ENCODE results near the gene PGAP6. TPM values are rescaled to one million over a fixed set of nuclear protein-coding genes. Genes with fewer than 3 reads are reported as not detected.

Gene PGAP6
- total and polyA plus RNA-seq, 2 of the 4 experiments (the other 2 are of a cell fraction): 49.1 to 124 TPM

- H3K27ac ChIP-seq (ENCODE audit: insufficient read depth, low read length): no peak overlapping the region
- no peak for TF ChIP-seq ELK1 (IDR thresholded peaks at IDR 0.05; ENCODE audit: borderline replicate concordance, low read depth, low read length)
- no peak for TF ChIP-seq CHD1 (IDR thresholded peaks at IDR 0.05; ENCODE audit: low read depth, low read length)
- TF ChIP-seq RAD21 (IDR thresholded peaks at IDR 0.05; ENCODE audit: low read length): no peak
- no peak for TF ChIP-seq NFE2L2 (IDR thresholded peaks at IDR 0.05; ENCODE audit: low read depth, low read length)
- no peak for TF ChIP-seq CTCF (conservative IDR thresholded peaks at IDR 0.05; ENCODE audit: low read depth, low read length)
- TF ChIP-seq RFX5 (IDR thresholded peaks at IDR 0.05; ENCODE audit: low read depth, low read length): no peak
- no peak for TF ChIP-seq BHLHE40 (IDR thresholded peaks at IDR 0.05; ENCODE audit: low read depth, low read length)
- TF ChIP-seq POLR2A (IDR thresholded peaks at IDR 0.05; ENCODE audit: low read depth, low read length): no peak
- in situ Hi-C loops (cut with MboI; ENCODE audit: low sequenced_read_pairs): no loop called here
- H2BK5ac ChIP-seq (ENCODE audit: low read depth, low read length, poor library complexity, severe bottlenecking): no peak overlapping the region
- no peak overlapping the region for H3K18ac ChIP-seq (ENCODE audit: low read depth, low read length)
- dilution Hi-C loops (cut with HindIII; ENCODE audit: low sequenced_read_pairs, unreplicated experiment): no loop called here
- no peak overlapping the region for H3K23ac ChIP-seq (ENCODE audit: low read depth, low read length)
- H2AK9ac ChIP-seq (replicated peaks; ENCODE audit: low read depth, low read length, poor library complexity): no peak overlapping the region
- H3K36me3 ChIP-seq (ENCODE audit: control insufficient read depth, insufficient read depth, low read length): peaks cover 4% of the 10 kb centered on the region
- no peak overlapping the region for H3K56ac ChIP-seq (ENCODE audit: extremely low read depth, insufficient read depth, low read length)
- H3K14ac ChIP-seq (replicated peaks; ENCODE audit: low read depth, low read length): no peak overlapping the region
- CTCF ChIA-PET: no interaction called here
- intact Hi-C loops (cut with micrococcal nuclease): no loop called here
- no peak overlapping the region for H2BK20ac ChIP-seq (ENCODE audit: low read depth, low read length)
- H3K9me3 ChIP-seq (ENCODE audit: control insufficient read depth, insufficient read depth, low read length): no peaks in the 10 kb centered on the region
- DNase-seq: no peak
- no peak overlapping the region for H3K4me3 ChIP-seq (ENCODE audit: insufficient read depth, low read depth, low read length)
- WGBS, 2 experiments (ENCODE audit: extremely low coverage in 2 of 2, insufficient read length in 1 of 2): 86% methylated on average over 17 of the region's 17 CpGs; no CpG with 5 or more reads in 1 of the 2 experiments
- peaks cover 85% of the 10 kb centered on the region for H4K20me1 ChIP-seq (ENCODE audit: insufficient read depth, low read length)
- peaks cover 33 to 73% of the 10 kb centered on the region in 2 experiments for H3K79me1 ChIP-seq (ENCODE audit: low read depth in 1 of 2, low read length in 2 of 2)
- POLR2A ChIA-PET (ENCODE audit: unreplicated experiment): no interaction called here
- no peak overlapping the region for H4K5ac ChIP-seq (ENCODE audit: low read depth, low read length)
- H3K4me1 ChIP-seq (ENCODE audit: control insufficient read depth, insufficient read depth, low read length): peaks cover 9% of the 10 kb centered on the region
- H4K91ac ChIP-seq (ENCODE audit: insufficient read depth, low read depth, low read length): no peak overlapping the region
- H2BK120ac ChIP-seq (ENCODE audit: low read depth, low read length): no peak overlapping the region
- H2BK15ac ChIP-seq (ENCODE audit: low read depth, low read length): no peak overlapping the region
- H3K27me3 ChIP-seq (ENCODE audit: control insufficient read depth, insufficient read depth, low read length): no peaks in the 10 kb centered on the region
- no peak overlapping the region for H3K9ac ChIP-seq (ENCODE audit: low read depth, low read length)
- no peak overlapping the region for H2AK5ac ChIP-seq (ENCODE audit: low read depth, low read length)
- H3K4ac ChIP-seq (ENCODE audit: low read depth, low read length): no peak overlapping the region
- H2AFZ ChIP-seq (replicated peaks; ENCODE audit: low read length, poor library complexity): no peak overlapping the region
- peaks cover 26% of the 10 kb centered on the region for H3K9me1 ChIP-seq (ENCODE audit: insufficient read depth, low read length)
- no TSS peak for BruUV-seq (replicated peaks)
- H3K4me2 ChIP-seq (ENCODE audit: low read depth, low read length): no peak overlapping the region
- ATAC-seq (ENCODE audit: low read depth): no peak
- no peak overlapping the region for H4K8ac ChIP-seq (ENCODE audit: low read depth in 2 of 2, low read length in 2 of 2)
Measured at GRCh38 chr16:324201-324450, 57.7 kb downstream of the PGAP6 start.
